SJCRH30 (cell line): ENCODE results near the gene FANK1. TPM values are rescaled to one million over a fixed set of nuclear protein-coding genes. Genes with fewer than 3 reads are reported as not detected.
"Not testable (repeated sequence)": the region's sequence is repeated elsewhere in the genome, so short reads cannot be mapped to it uniquely, and the experiment has no call there.

Experiments used
- DNase-seq, 2 experiments: peaks; one replicate each; pipeline ENCODE4 v3.0.0-alpha.2; 2015 to 2020
- H3K27ac ChIP-seq: fragments of 250-450 bp; sonication (Bioruptor Pico); 2 replicates; pipeline ENCODE4 v1.5.1; 2020; ENCODE audit warnings: mild to moderate bottlenecking, moderate library complexity
- H3K27me3 ChIP-seq: fragments of 250-450 bp; sonication (Bioruptor Pico); 2 replicates; pipeline ENCODE4 v1.5.1; 2020; ENCODE audit warnings: mild to moderate bottlenecking, moderate library complexity
- H3K36me3 ChIP-seq: fragments of 250-450 bp; sonication (Bioruptor Pico); 2 replicates; pipeline ENCODE4 v1.5.1; 2020; ENCODE audit warnings: mild to moderate bottlenecking, moderate library complexity
- H3K4me1 ChIP-seq: fragments of 250-450 bp; sonication (Bioruptor Pico); 2 replicates; pipeline ENCODE4 v1.5.1; 2020; ENCODE audit warnings: mild to moderate bottlenecking, moderate library complexity
- H3K4me3 ChIP-seq: fragments of 250-450 bp; sonication (Bioruptor Pico); 2 replicates; pipeline ENCODE4 v1.5.1; 2020; ENCODE audit warnings: mild to moderate bottlenecking, moderate library complexity
- H3K9me3 ChIP-seq: fragments of 250-450 bp; sonication (Bioruptor Pico); replicated peaks from 2 replicates; pipeline ENCODE4 v1.5.1; 2020; ENCODE audit warnings: mild to moderate bottlenecking, moderate library complexity
- total RNA-seq: library from RNA; depleted of rRNA; stranded (reverse); fragments of >200 nt; shearing (Covaris generic); gene quantifications from 2 replicates; pipeline ENCODE4 v1.2.3, GENCODE V29; 2014

Gene FANK1
- total RNA-seq, 1 experiment from 2014 or later = 0.42 TPM

DNA sequence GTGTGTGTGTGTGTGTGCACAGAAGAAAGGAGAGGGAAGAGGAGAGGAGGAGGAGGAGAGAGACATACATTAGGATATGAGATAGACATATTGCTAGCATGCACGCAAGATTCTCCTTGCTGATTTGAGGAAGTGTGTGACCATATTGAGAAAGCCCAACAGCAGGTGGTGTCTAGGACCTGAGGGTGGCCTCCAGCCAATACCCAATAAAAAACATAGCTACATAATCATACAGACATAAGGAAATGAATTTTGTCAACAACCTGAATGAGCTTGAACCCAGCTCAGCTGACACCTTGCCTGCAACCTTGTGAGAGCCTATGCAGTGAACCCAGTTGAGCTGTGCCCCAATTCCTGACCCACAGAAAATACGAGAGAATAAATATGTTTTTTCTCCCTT, 11.2 kb downstream of the FANK1 start:
- H3K4me1 ChIP-seq = peaks cover 13% of the 10 kb centered on the region
- not testable (repeated sequence) for H3K27me3 ChIP-seq, H3K4me3 ChIP-seq, H3K36me3 ChIP-seq, DNase-seq, H3K9me3 ChIP-seq, H3K27ac ChIP-seq

DNA sequence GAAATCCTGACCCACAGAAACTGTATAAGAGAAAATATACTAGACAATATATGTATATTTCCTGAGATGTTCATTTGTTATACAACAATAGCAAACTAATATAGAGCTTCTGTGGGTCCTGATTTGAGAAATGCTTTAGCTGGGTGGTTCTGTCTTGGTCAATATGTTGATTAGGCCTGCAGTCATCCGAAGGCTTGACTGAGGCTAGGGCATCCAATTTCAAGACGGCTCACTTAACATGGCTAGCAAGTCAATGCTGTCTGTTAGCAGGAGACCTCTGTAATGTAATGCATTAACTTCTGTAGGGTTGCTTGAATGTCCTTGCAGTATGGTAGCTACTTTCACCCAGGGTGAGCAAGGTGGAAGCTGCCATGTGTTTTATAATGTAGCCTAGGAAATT, 12.4 kb downstream of the FANK1 start:
- not testable (repeated sequence) for H3K27me3 ChIP-seq, H3K4me3 ChIP-seq, H3K9me3 ChIP-seq, H3K36me3 ChIP-seq, DNase-seq
- Histone ChIP-seq H3K4me1 (peaks cover 24% of the 10 kb centered on the region), H3K27ac (peak overlapping the region; percentile 83)

DNA sequence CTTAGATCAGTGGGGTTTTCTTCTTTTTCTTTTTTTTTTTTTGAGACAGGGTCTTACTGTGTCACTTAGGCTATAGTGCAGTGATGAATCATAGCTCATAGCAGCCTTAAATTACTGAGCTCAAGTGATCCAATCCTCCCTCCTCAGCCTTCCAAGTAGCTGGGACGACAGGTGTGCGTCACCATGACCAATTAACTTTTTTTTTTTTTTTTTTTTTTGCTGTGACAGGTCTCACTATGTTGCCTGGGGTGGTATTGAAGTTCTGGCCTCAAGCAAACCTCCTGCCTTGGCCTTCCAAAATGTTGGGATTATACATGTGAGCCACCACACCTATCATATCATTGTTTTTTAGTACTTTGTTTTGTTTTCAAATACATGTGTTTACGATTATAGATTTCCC, 13.1 kb downstream of the FANK1 start:
- not testable (repeated sequence) for H3K27me3 ChIP-seq, H3K36me3 ChIP-seq, H3K9me3 ChIP-seq, H3K4me3 ChIP-seq
- Histone ChIP-seq H3K27ac (peak overlapping the region; percentile 83), H3K4me1 (peaks cover 25% of the 10 kb centered on the region)
- DNase-seq = peak; percentile 54 to 79

DNA sequence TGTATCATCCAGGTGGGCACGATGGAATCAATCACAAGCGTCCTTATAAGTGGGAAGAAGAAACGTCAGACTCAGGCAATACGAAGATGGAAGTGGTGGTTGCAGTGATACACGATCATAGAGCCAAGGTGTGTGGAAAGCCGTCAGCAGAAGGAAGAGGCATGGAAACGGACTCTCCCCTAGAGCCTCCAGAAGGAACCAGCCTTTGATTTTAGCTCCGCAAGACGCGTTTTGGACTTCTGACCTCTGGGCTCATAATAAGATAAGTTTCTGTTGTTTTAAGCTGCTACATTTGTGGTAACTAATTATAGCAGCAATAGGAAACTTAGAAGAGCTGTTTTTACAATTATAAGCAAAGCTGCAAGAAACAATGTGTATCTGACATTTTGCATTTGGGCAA, 14.8 kb downstream of the FANK1 start:
- no peak for DNase-seq
- Histone ChIP-seq H3K9me3 (peaks cover 4% of the 10 kb centered on the region; the same call in 1 of the 2 replicates), H3K27ac (no peak overlapping the region), H3K36me3 (no peaks in the 10 kb centered on the region), H3K4me1 (peaks cover 25% of the 10 kb centered on the region), H3K4me3 (no peak overlapping the region), H3K27me3 (no peaks in the 10 kb centered on the region)

DNA sequence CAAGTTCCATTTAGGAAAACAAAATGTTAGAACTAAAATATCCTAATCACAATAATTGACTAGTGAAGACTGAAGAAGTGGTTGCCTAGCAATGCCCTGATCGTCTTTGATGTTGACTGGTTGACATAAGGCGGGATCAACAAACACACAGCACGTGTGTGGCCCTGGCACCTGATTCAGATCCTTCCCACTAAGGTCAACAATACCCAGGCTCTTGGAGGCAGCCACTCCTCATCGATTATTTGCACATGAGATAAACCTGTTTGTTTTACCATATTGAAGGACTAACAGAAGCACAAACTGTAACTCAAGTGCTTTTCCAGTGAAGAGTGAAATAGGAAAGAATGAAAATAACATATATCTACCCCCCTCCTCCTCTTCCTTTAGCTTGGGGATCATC, 15.6 kb downstream of the FANK1 start:
- Histone ChIP-seq H3K4me1 (peaks cover 25% of the 10 kb centered on the region), H3K4me3 (no peak overlapping the region), H3K36me3 (no peaks in the 10 kb centered on the region), H3K27me3 (no peaks in the 10 kb centered on the region), H3K9me3 (peaks cover 4% of the 10 kb centered on the region; the same call in 1 of the 2 replicates), H3K27ac (no peak overlapping the region)
- DNase-seq = no peak

DNA sequence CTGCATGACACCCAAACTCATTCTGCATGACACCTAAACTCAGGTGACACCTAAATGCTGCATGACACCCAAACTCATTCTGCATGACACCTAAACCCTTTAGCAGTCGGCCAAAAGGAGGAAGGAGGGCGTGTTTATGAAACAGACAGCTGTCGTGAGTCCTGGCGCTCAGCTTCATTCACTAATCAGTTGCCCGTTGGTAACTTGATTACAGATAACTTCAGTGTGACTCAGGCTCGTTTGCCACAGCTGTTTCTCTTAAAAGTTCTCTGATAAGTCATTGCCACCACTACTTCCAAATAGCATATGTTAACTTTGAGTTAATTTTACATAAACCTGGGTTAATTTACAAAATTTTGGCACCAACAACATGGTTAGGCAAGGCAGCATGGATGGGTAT, 16.9 kb downstream of the FANK1 start:
- peak; percentile 71 to 82 for DNase-seq
- peak overlapping the region; percentile 59 for H3K27ac ChIP-seq
- not testable (repeated sequence) for H3K27me3 ChIP-seq, H3K36me3 ChIP-seq, H3K4me3 ChIP-seq, H3K9me3 ChIP-seq
- peaks cover 25% of the 10 kb centered on the region for H3K4me1 ChIP-seq

DNA sequence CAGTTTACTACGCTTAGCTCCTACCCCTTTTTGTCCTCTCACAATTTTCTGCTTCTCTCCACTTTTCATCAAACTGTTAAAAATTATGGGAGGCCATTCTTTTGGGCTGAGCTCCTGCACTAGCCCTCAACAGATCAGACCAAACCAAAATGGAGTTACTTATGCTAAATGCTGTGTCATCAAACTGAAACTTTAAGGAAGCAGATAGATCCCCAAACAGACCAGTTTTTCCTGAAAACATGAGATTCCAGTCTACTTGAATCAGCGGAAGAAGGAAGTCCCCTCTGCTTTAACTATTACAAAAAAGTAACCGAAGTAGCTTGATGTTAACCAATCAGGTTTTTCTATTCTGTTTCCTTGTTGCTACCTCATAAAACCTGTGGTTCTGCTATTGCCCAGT, 20.6 kb downstream of the FANK1 start:
- Histone ChIP-seq H3K4me3 (no peak overlapping the region), H3K9me3 (no peaks in the 10 kb centered on the region), H3K36me3 (no peaks in the 10 kb centered on the region), H3K4me1 (peaks cover 13% of the 10 kb centered on the region), H3K27ac (no peak overlapping the region), H3K27me3 (no peaks in the 10 kb centered on the region)
- no peak for DNase-seq

DNA sequence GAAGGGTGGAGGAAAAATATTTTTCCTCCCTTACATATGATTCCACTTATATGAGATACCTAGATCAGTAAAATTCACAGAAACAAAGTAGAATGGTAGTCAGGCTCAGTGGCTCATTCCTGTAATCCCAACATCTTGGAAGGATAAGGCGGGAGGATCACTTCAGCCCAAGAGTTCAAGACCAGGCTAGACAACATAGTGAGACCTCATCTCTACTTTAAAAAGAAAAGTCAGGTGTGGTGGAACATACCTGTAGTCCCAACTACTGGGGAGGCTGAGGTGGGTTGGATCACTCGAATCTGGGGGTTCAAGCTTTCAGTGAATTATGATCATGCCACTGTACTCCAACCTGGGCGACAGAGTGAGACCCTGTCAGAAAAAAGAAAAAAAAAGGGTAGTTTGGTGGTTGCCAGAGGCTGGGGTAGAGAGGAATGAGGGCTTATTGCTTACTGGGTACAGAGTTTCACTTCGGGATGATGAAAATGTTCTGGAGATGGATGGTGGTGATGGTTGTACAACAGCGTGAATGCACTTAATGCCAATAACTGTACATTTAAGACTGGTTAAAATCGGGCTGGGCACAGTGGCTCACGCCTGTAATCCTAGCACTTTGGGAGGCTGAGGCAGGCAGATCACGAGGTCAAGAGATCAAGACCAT, 21.5 kb downstream of the FANK1 start:
- not testable (repeated sequence) for H3K27me3 ChIP-seq, H3K36me3 ChIP-seq, H3K4me3 ChIP-seq, H3K27ac ChIP-seq, DNase-seq, H3K9me3 ChIP-seq
- peaks cover 10% of the 10 kb centered on the region for H3K4me1 ChIP-seq

DNA sequence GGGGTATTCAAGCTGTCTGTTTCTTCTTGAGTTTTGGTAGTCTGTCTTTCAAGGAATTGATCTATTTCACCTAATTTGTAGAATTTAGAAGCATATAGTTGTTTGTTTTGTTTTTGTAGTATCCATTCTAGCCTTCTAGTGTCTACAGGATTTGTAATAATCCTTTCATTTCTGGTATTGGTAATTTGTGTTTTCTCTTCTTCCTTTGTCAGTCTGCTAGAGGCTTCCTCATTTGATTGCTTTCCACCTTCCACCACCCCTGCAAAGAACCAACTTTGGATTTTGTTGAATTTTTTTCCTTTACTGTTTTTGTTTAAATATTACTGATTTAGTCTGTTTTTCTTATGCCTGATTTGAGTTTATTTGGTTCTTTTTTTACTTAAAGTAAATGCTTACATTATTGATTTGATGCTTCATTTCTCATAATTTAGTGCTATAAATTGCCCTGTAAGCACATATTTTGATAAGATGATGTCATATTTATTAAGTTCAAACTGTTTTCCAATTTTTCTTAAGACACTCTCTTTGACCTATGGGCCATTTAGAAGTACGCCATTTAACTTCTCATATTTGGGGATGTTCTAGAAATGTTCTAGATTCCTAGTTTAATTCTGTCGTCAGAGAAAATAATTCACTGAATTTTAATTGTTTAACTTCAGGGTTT, 25.4 kb downstream of the FANK1 start:
- not testable (repeated sequence) for H3K4me3 ChIP-seq, DNase-seq, H3K27me3 ChIP-seq, H3K27ac ChIP-seq, H3K36me3 ChIP-seq, H3K4me1 ChIP-seq, H3K9me3 ChIP-seq

DNA sequence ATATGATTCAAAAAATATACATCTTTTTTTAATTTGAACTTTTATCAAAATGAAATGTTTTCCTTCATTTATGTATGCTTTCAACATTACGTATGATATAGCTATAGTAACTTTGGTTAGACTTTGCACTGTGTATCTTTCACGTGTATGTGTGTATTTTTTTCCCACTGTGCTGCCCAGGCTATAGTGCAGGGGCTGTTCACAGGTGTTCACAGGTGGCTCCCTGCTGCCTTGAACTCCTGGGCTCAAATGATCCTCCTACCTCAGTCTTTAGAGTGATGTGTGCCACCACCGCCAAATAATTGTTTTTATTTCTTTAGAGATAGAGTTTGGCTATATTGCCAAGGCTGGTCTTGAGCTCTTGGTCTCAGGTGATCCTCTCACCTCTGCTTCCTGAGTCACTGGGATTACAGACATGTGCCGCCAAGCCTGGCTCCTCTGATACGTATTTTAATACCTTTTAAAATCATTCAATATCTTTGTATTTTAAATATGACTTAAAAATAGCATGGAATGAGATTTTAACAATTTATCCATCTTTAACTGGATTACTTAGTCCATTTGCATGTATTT, 29.0 kb downstream of the FANK1 start:
- Histone ChIP-seq H3K9me3 (no peaks in the 10 kb centered on the region), H3K4me1 (0 out of 2 replicates have a peak, but pooled peaks cover 7% of the 10 kb centered on the region), H3K27ac (no peak overlapping the region), H3K36me3 (no peaks in the 10 kb centered on the region), H3K27me3 (no peaks in the 10 kb centered on the region), H3K4me3 (no peak overlapping the region)
- no peak for DNase-seq

DNA sequence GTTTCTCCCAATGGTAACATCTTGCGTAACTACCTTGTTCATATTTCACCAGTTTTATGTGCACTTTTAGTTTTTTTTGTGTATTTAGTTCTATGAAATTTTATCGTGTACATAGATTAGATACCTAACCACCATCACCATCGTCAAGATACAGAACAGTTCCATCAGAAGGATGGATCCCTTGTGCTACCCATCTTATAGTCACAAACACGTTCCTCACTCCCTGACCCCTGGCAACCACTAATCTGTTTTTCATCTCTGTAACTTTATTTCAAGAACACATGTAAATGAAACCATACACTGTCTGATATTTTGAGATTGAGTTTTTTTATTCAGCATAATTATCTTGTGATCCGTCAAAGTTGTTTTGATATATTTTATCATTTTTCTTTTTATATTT, 29.9 kb downstream of the FANK1 start:
- H3K27ac ChIP-seq = no peak overlapping the region
- H3K9me3 ChIP-seq = no peaks in the 10 kb centered on the region
- no peak overlapping the region for H3K4me3 ChIP-seq
- H3K4me1 ChIP-seq = 0 out of 2 replicates have a peak, but pooled peaks cover 7% of the 10 kb centered on the region
- H3K27me3 ChIP-seq = no peaks in the 10 kb centered on the region
- no peaks in the 10 kb centered on the region for H3K36me3 ChIP-seq
- no peak for DNase-seq

DNA sequence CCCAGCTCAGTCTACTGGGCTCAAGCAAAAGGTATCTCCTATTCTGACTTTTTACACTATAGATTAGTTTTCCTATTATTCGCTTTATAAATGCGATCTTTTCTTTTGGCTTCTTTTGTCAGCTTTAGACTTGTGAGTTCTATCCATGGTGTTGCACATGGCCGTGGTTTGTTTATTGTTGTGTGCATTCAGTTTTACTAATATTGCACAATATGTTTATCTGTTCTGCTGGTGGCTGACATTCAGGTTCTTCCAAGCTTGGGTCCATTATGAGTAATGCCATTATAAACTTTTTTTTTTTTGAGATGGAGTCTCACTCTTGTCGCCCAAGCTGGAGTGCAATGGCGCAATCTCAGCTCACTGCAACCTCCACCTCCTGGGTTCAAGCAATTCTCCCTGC, 30.9 kb downstream of the FANK1 start:
- not testable (repeated sequence) for H3K27me3 ChIP-seq, H3K27ac ChIP-seq, H3K36me3 ChIP-seq

DNA sequence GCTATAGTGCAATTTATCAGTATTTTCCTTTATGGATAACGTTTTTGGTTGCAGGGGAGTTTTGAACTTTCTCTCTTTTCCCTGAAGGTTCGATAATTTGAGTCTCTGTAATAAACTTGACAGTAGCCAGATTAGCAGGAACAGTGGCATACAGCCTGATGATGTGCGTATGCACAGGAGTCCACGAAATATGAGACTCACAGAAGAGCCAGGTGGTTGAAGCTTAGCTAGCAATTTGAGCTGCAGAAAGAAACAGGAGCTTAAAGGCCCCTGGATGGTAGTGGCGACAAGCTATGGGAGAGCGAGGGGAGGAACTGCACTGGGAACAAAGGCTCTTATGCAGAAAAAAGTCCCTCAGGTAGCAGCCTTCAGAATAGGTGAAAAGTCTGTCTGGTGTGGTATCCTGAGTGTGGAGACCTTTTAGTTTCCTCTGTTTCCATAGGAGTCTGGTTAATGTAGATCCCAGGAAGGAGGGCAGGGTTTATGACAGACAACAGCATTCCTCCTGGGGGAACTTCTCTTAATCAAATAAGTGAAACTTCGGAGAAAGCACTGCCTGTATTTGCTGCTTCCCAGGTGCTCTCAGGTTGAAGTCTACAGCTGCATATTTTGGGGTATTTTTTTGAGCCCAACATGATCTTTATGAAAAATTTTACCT, 32.7 kb downstream of the FANK1 start:
- H3K4me1 ChIP-seq = 0 out of 2 replicates have a peak, but pooled peaks cover 7% of the 10 kb centered on the region
- peak; percentile 20 to 66 for DNase-seq
- H3K4me3 ChIP-seq = no peak overlapping the region
- no peak overlapping the region for H3K27ac ChIP-seq
- no peaks in the 10 kb centered on the region for H3K36me3 ChIP-seq
- H3K9me3 ChIP-seq = no peaks in the 10 kb centered on the region
- H3K27me3 ChIP-seq = no peaks in the 10 kb centered on the region

More for the DNA sequence above, 30.9 kb downstream of the FANK1 start:
- H3K4me1 ChIP-seq, DNase-seq, H3K4me3 ChIP-seq, H3K9me3 ChIP-seq: not testable (repeated sequence)

DNA sequence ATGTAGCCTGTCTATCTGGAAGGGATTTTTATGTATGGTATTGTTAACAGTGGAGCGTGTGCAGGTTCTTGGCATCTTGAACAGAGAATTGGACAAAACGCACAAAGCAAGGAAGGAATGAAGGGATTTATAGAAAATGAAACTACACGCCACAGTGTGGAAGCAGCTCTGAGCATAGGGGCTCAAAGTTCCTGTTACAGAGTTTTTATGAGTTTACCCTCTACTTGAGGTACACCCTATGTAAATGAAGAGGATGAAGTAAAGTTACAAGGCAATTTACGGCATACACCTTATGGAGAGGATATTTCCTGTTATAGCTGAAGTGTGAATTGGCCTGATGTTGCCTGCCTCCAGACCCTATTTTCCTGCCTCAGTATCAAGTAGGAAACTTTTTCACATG, 33.3 kb downstream of the FANK1 start:
- Histone ChIP-seq H3K9me3 (no peaks in the 10 kb centered on the region), H3K27ac (no peak overlapping the region), H3K36me3 (no peaks in the 10 kb centered on the region), H3K4me3 (no peak overlapping the region), H3K27me3 (no peaks in the 10 kb centered on the region), H3K4me1 (0 out of 2 replicates have a peak, but pooled peaks cover 7% of the 10 kb centered on the region)
- DNase-seq = no peak

DNA sequence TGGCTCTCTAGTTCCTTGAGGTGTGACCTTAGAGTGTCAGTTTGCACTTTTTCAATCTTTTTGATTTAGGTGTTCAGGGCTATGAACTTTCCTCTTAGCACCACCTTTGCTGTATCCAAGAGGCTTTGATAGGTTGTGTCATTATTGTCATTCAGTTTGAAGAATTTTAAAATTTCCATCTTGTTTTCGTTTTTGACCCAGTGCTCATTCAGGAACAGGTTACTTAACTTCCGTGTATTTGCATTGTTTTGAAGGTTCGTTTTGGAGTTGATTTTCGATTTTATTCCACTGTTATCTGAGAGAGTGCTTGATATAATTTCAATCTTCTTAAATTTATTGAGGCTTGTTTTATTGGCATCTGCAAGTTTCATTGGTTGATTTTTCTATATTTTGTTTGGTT, 37.3 kb downstream of the FANK1 start:
- Histone ChIP-seq H3K27me3 (no peaks in the 10 kb centered on the region), H3K36me3 (no peaks in the 10 kb centered on the region), H3K9me3 (no peaks in the 10 kb centered on the region), H3K27ac (no peak overlapping the region), H3K4me1 (0 out of 2 replicates have a peak, but pooled peaks cover 7% of the 10 kb centered on the region), H3K4me3 (no peak overlapping the region)
- no peak for DNase-seq
